ENCODE measurements around the gene MICAL2.

GRCh38 chr11:12172493-12173013 is 62.2 kb downstream of the MICAL2 start:
- TF ChIP-seq ZBTB7A (tag by site-specific recombination; IDR thresholded peaks at IDR 0.05; ENCODE audit: low read depth) (no peak), CTCF (tag by site-specific recombination; IDR thresholded peaks at IDR 0.05) (no peak), ZBTB11 (tag by site-specific recombination; conservative IDR thresholded peaks at IDR 0.05; ENCODE audit: low read depth) (no peak), ZFP37 (tag by site-specific recombination; IDR thresholded peaks at IDR 0.05) (no peak), FEZF1 (tag by site-specific recombination; IDR thresholded peaks at IDR 0.05) (no peak), TCF7L2 (IDR thresholded peaks at IDR 0.05; ENCODE audit: borderline replicate concordance, low read depth, low read length) (no peak), ATF2 (tag by site-specific recombination; IDR thresholded peaks at IDR 0.05; ENCODE audit: low read depth) (no peak), GLI4 (tag by site-specific recombination; IDR thresholded peaks at IDR 0.05) (no peak), ZBTB1 (tag by site-specific recombination; IDR thresholded peaks at IDR 0.05) (no peak), ZSCAN18 (tag by site-specific recombination; IDR thresholded peaks at IDR 0.05) (no peak), ZNF701 (tag by site-specific recombination; IDR thresholded peaks at IDR 0.05) (no peak)

Measured in HEK293 (cell line).